ENCODE data around the gene HPCAL4. TPM values are rescaled to one million over a fixed set of nuclear protein-coding genes. Genes with fewer than 3 reads are reported as not detected.

HPCAL4 gene
- total RNA-seq, 1 donor from 2014 or later: not detected

- DNase-seq (ENCODE audit: extremely low spot score, unreplicated experiment): no peak
- no peaks in the 10 kb centered on the region for H3K9me3 Mint-ChIP-seq (ENCODE audit: unreplicated experiment)
- H3K27me3 Mint-ChIP-seq (ENCODE audit: unreplicated experiment): peaks cover 39% of the 10 kb centered on the region
- no peak for TF ChIP-seq CTCF (IDR thresholded peaks at IDR 0.05)
- H3K36me3 Mint-ChIP-seq (ENCODE audit: unreplicated experiment): no peaks in the 10 kb centered on the region
- H3K4me3 Mint-ChIP-seq (ENCODE audit: unreplicated experiment): no peak overlapping the region
- no peak overlapping the region for H3K27ac Mint-ChIP-seq (ENCODE audit: unreplicated experiment)
- H3K4me1 Mint-ChIP-seq (ENCODE audit: unreplicated experiment): peaks cover 8% of the 10 kb centered on the region
These were observed 16.0 kb downstream of the HPCAL4 start for GRCh38 chr1:39675220-39675619.

GRCh38 chr1:39673215-39673614 is 18.0 kb downstream of the HPCAL4 start:
- Mint-ChIP-seq H3K27ac (ENCODE audit: unreplicated experiment) (no peak overlapping the region), H3K4me1 (ENCODE audit: unreplicated experiment) (peaks cover 8% of the 10 kb centered on the region), H3K27me3 (ENCODE audit: unreplicated experiment) (peaks cover 40% of the 10 kb centered on the region), H3K4me3 (ENCODE audit: unreplicated experiment) (no peak overlapping the region), H3K36me3 (ENCODE audit: unreplicated experiment) (peaks cover 1% of the 10 kb centered on the region), H3K9me3 (ENCODE audit: unreplicated experiment) (no peaks in the 10 kb centered on the region)
- DNase-seq (ENCODE audit: extremely low spot score, unreplicated experiment): no peak
- no peak for TF ChIP-seq CTCF (IDR thresholded peaks at IDR 0.05)

DNA sequence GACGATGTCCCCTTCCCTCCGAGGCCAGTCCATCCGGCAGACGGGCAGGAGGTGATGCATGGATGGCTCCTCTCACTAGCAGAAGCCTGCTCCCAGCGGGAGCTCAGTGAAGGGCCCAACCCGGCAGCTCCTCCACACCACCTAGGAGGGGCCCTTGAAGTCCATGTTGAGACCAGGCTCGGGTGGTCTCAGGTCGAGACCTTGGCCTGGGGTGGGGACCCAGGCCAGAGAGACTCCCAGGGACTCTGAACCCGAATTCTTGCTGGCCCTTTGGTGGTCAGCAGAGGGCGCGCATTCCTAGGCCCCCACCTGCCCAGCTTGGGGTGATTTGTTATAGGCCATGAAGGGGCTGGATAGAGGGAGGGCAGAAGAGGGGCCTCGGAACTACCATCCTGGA is 18.7 kb downstream of the HPCAL4 start:
- TF ChIP-seq CTCF (IDR thresholded peaks at IDR 0.05): peak; percentile 43
- H3K4me3 Mint-ChIP-seq (ENCODE audit: unreplicated experiment): peak overlapping the region; percentile 63
- H3K9me3 Mint-ChIP-seq (ENCODE audit: unreplicated experiment): no peaks in the 10 kb centered on the region
- H3K27ac Mint-ChIP-seq (ENCODE audit: unreplicated experiment): no peak overlapping the region
- H3K4me1 Mint-ChIP-seq (ENCODE audit: unreplicated experiment): peaks cover 8% of the 10 kb centered on the region
- DNase-seq (ENCODE audit: extremely low spot score, unreplicated experiment): no peak
- peaks cover 42% of the 10 kb centered on the region for H3K27me3 Mint-ChIP-seq (ENCODE audit: unreplicated experiment)
- peaks cover 1% of the 10 kb centered on the region for H3K36me3 Mint-ChIP-seq (ENCODE audit: unreplicated experiment)

DNA sequence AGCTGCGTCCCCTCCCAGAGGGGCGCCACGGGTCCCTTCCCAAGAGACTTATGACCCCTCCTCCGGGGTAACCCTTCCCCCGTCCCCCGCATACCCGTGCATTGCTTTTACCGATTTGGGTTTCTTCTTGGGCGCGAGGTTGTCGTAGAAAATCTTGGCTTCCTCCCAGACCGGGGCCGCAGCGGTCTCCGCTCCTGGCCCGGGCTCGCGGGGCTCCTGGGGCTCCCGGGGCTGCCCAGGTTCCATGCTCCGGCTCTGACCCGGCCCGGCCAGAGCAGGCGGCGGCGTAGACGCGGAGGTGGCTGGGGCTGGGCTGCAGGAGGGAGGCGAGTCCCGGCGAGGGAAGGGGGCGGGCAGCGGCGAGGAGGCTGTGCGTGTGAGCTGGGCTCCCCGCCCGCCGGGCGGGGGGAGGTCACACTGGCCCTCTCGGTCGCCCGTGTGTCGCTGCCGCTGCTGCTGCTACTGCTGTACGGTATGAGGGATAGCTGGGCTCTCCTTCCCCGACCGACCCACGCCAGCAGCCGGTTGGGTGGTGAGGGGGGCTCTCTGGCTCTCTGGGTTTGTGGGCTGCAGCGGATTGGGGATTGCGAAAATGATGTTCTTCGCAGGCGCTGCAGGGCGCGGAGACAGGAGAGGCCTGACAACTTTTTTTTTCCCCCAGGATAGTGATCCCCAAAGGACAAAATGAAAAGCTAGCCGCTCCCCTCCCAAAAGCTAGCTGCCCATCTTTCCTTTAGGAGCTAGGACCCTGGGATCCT is 19.3 kb downstream of the HPCAL4 start, which contains the start of gene NT5C1A:
NT5C1A (minus strand) TSS at position 315 of the 758 bp plus-strand sequence; CDS start at position 246, 69 bp downstream.
- peaks cover 45% of the 10 kb centered on the region for H3K27me3 Mint-ChIP-seq (ENCODE audit: unreplicated experiment)
- no peak within 1 kb of the TSS for H3K27ac Mint-ChIP-seq (ENCODE audit: unreplicated experiment)
- peaks cover 1% of the 10 kb centered on the region for H3K36me3 Mint-ChIP-seq (ENCODE audit: unreplicated experiment)
- H3K4me1 Mint-ChIP-seq (ENCODE audit: unreplicated experiment): peaks cover 8% of the 10 kb centered on the region
- DNase-seq (ENCODE audit: extremely low spot score, unreplicated experiment): no peak
- TF ChIP-seq CTCF (IDR thresholded peaks at IDR 0.05): no peak
- peak within 1 kb of the TSS; percentile 63 for H3K4me3 Mint-ChIP-seq (ENCODE audit: unreplicated experiment)
- no peaks in the 10 kb centered on the region for H3K9me3 Mint-ChIP-seq (ENCODE audit: unreplicated experiment)

GRCh38 chr1:39671433-39671792 is 19.8 kb downstream of the HPCAL4 start:
- no peak for DNase-seq (ENCODE audit: extremely low spot score, unreplicated experiment)
- Mint-ChIP-seq H3K4me3 (ENCODE audit: unreplicated experiment) (peak overlapping the region; percentile 44), H3K27ac (ENCODE audit: unreplicated experiment) (no peak overlapping the region), H3K36me3 (ENCODE audit: unreplicated experiment) (peaks cover 1% of the 10 kb centered on the region), H3K9me3 (ENCODE audit: unreplicated experiment) (no peaks in the 10 kb centered on the region), H3K27me3 (ENCODE audit: unreplicated experiment) (peaks cover 50% of the 10 kb centered on the region), H3K4me1 (ENCODE audit: unreplicated experiment) (peaks cover 4% of the 10 kb centered on the region)
- no peak for TF ChIP-seq CTCF (IDR thresholded peaks at IDR 0.05)
